ENCODE results near the gene KAZALD1. TPM values are rescaled to one million over a fixed set of nuclear protein-coding genes. Genes with fewer than 3 reads are reported as not detected.

The KAZALD1 gene
- total and polyA plus RNA-seq, 12 donors = 3.3 to 16.5 (median 9.9) TPM

DNA sequence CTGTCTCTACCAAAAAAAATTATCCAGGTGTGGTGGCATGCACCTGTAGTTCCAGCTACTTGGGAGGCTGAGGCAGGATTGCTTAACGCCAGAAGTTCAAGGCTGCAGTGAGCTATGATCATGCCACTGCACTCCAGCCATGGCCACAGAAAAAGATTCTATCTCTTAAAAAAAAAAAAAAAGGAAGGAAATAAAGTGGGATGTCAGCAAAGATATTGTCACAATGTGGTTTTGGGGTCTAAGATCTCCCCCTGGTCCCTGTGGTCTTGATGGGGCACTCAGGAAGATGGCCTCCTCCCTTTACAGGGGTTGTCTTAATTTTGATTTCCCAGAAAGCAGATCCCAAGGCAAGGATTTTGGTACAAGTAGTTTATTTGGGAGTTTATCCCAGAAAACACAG is 7.4 kb upstream of the KAZALD1 start:
- 94 to 100% methylated on average over 1 of the region's 1 CpG for WGBS, 2 donors

DNA sequence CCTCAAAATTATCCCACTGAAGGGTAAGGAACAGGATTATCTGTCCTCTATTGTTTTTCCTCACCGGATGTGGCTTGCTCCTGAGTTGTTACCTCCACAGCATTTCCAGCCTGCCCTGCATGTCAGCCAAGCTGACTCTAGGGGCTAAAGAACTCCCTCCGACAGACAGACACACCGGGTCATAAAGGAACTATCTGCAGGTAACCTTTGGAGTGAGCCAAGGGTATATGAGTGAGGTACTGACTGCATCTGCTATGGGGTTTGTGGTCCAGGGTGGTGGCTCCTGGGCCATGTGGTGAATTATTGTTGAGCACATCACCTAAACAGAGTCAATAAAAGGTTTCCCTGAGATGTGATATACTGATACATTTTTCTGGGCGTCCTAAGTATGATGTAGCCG is 6.9 kb upstream of the KAZALD1 start:
- ATAC-seq = no peak

More for the DNA sequence above, 7.4 kb upstream of the KAZALD1 start:
- Histone ChIP-seq H3K9me3 (no peaks in the 10 kb centered on the region), H3K4me3 (no peak overlapping the region), H3K27ac (no peak overlapping the region), H3K4me1 (peaks cover 0 to 11% (median 8%) of the 10 kb centered on the region in 9 donors), H3K27me3 (peaks cover 0 to 24% (median 19%) of the 10 kb centered on the region in 7 donors), H3K36me3 (no peaks in the 10 kb centered on the region)
- TF ChIP-seq, protein P1, sequence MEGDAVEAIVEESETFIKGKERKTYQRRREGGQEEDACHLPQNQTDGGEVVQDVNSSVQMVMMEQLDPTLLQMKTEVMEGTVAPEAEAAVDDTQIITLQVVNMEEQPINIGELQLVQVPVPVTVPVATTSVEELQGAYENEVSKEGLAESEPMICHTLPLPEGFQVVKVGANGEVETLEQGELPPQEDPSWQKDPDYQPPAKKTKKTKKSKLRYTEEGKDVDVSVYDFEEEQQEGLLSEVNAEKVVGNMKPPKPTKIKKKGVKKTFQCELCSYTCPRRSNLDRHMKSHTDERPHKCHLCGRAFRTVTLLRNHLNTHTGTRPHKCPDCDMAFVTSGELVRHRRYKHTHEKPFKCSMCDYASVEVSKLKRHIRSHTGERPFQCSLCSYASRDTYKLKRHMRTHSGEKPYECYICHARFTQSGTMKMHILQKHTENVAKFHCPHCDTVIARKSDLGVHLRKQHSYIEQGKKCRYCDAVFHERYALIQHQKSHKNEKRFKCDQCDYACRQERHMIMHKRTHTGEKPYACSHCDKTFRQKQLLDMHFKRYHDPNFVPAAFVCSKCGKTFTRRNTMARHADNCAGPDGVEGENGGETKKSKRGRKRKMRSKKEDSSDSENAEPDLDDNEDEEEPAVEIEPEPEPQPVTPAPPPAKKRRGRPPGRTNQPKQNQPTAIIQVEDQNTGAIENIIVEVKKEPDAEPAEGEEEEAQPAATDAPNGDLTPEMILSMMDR (IDR thresholded peaks at IDR 0.05) = no peak
- intact Hi-C loops (cut with DNase I) = loop anchor here in 2 of 10 donors (2.0 to 10.0 kb wide), 2 partner anchors 88 to 90 kb away; no protein-coding TSS in a partner anchor
- DNase-seq (no peak), ATAC-seq (no peak)

GRCh38 chr10:101055411-101055810 is 6.4 kb upstream of the KAZALD1 start:
- Histone ChIP-seq H3K9me3 (no peaks in the 10 kb centered on the region), H3K36me3 (no peaks in the 10 kb centered on the region), H3K4me3 (no peak overlapping the region), H3K27ac (no peak overlapping the region), H3K27me3 (peaks cover 0 to 13% (median 8%) of the 10 kb centered on the region in 7 donors), H3K4me1 (peaks cover 0 to 15% (median 7%) of the 10 kb centered on the region in 9 donors)
- ATAC-seq = no peak
- intact Hi-C loops (cut with DNase I) = loop anchor here in 2 of 10 donors (2.0 to 10.0 kb wide), 2 partner anchors 87 to 89 kb away; no protein-coding TSS in a partner anchor
- WGBS, 2 donors = 77 to 94% methylated on average over 4 of the region's 4 CpGs
- DNase-seq = no peak
- TF ChIP-seq, protein P1 (IDR thresholded peaks at IDR 0.05) = no peak

More for the DNA sequence above, 6.9 kb upstream of the KAZALD1 start:
- TF ChIP-seq, protein P1 (IDR thresholded peaks at IDR 0.05) = no peak
- Histone ChIP-seq H3K36me3 (no peaks in the 10 kb centered on the region), H3K4me1 (peaks cover 0 to 15% (median 8%) of the 10 kb centered on the region in 9 donors), H3K27ac (no peak overlapping the region), H3K27me3 (peaks cover 0 to 19% (median 13%) of the 10 kb centered on the region in 7 donors), H3K9me3 (no peaks in the 10 kb centered on the region), H3K4me3 (no peak overlapping the region)
- intact Hi-C loops (cut with DNase I) = loop anchor here in 2 of 10 donors (2.0 to 10.0 kb wide), 2 partner anchors 88 to 90 kb away; no protein-coding TSS in a partner anchor
- WGBS, 2 donors = 86 to 91% methylated on average over 5 of the region's 5 CpGs
- no peak for DNase-seq

DNA sequence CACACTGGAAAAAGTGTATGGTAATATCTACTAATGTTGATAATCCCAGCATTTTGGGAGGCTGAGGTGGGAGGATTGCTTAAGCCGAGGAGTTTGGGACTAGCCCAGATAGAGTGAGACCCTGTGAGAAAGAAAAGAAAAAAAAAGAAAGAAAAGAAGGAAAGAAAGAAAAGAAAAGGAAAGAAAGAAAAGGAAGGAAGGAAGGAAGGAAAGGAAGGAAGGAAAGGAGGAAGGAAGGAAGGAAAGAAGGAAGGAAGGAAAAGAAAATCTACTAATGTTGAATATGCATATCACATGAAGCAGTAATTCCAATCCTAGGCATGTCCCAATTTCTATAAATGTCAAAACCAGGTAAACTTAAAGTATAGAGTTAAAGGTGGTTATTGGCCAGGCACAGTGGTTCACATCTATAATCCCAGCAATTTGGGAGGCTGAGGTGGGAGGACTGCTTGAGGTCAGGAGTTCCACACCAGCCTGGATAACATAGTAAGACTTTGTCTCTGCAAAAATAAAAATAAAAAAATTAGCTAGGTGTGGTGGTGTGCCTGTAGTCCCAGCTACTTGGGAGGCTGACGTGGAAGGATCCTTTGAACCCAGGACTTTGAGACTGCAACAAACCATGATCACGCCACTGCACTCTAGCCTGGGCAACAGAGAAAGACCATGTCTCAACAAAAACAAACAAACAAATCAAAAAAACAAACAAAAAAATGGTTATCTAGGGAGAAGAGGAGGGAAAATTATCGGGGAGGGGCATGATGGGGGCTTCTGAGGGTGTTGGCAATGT is 5.2 kb upstream of the KAZALD1 start:
- Histone ChIP-seq H3K36me3 (no peaks in the 10 kb centered on the region), H3K4me3 (no peak overlapping the region), H3K4me1 (peaks cover 0 to 19% (median 10%) of the 10 kb centered on the region in 9 donors), H3K27ac (no peak overlapping the region), H3K9me3 (no peaks in the 10 kb centered on the region), H3K27me3 (peaks cover 0 to 2% (median 0%) of the 10 kb centered on the region in 7 donors)
- DNase-seq (no peak), ATAC-seq (no peak)
- intact Hi-C loops (cut with DNase I) = loop anchor here in 1 of 10 donors (10.0 kb wide), 1 partner anchor 88 kb away; no protein-coding TSS in a partner anchor
- WGBS, 2 donors = 96 to 97% methylated on average over 4 of the region's 4 CpGs
- TF ChIP-seq, protein P1 (IDR thresholded peaks at IDR 0.05) = no peak
